ENCODE measurements around the gene CLASRP. TPM values are rescaled to one million over a fixed set of nuclear protein-coding genes. Genes with fewer than 3 reads are reported as not detected.

The CLASRP gene
- total and polyA plus RNA-seq, 9 of the 15 experiments (the other 6 are each of a cell fraction or from before 2014, with no cell fraction given), result 0.94 to 86.3 (median 44.0) TPM

DNA sequence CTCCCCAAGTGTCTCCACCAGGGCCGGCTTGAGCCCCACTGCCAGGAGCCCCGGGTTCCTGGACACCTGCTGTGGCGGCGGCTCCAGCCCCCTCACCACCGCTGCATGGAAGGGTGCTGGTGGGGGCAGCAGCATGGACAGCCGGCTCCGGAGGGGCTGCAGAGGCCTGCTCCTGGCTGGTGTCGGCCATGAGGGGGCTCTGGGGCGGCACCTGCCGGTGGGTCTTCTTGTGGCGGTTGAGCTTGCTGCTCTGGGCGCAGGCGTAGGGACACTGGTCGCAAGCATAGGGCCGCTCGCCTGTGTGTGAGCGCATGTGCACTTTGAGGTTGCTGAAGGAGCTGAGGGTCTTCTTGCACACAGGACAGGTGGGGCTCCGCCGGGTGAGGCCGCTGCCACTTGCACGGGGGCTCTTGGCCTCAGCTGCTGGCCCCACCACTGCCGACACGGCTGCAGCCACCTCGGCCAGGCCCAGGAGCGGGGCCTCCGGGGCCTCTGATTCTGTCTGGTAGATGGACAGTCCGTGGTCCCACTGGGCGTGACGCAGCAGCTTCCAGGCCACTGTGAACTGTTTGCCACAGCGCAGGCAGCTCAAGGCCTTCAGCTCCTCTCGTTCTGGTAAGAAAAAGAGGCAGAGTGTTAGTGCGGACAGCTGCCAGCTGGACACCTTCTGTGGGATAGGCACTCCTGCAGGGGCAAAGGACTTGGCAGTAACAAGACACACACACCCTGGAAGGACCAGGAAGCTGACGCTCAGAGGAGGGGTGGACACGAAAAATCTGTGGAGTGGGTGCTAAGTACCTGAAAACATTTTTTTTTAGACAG, 33.3 kb downstream of the CLASRP start:
- intact Hi-C loops (cut with micrococcal nuclease) (no loop called here), in situ Hi-C loops (cut with MboI) (no loop called here)
- Histone ChIP-seq H3K27me3 (ENCODE audit: control insufficient read depth in 2 of 2, insufficient read depth in 2 of 2, low read length in 2 of 2) (no peaks in the 10 kb centered on the region), H4K20me1 (replicated peaks; ENCODE audit: control insufficient read depth, insufficient read depth, low read length) (peaks cover 7% of the 10 kb centered on the region; the same call in 1 of the 2 replicates), H3K27ac (ENCODE audit: extremely low read depth, low read depth, low read length) (no peak overlapping the region), H3K9ac (ENCODE audit: insufficient read depth in 1 of 2, low read depth in 2 of 2, low read length in 2 of 2) (peak overlapping the region in 1 of 2 experiments; percentile 20; a peak in 2 of 4 replicates), H3K36me3 (ENCODE audit: control insufficient read depth, insufficient read depth, low read length) (peaks cover 60% of the 10 kb centered on the region; the same call in 2 of the 3 replicates), H3K4me2 (ENCODE audit: insufficient read depth, low read length) (no peak overlapping the region), H3K79me2 (ENCODE audit: control insufficient read depth, insufficient read depth, low read length) (peaks cover 22% of the 10 kb centered on the region), H3K9me1 (ENCODE audit: control insufficient read depth, insufficient read depth, low read length) (no peaks in the 10 kb centered on the region), H2AFZ (ENCODE audit: low read depth, low read length) (no peak overlapping the region), H3K4me3 (no peak overlapping the region), H3K4me1 (replicated peaks in 1 of 2; ENCODE audit: control insufficient read depth in 2 of 2, insufficient read depth in 2 of 2, low read length in 2 of 2) (peaks cover 10 to 55% of the 10 kb centered on the region in 2 experiments), H3K9me3 (replicated peaks; ENCODE audit: control insufficient read depth, insufficient read depth, low read depth, low read length) (no peaks in the 10 kb centered on the region)
- WGBS (ENCODE audit: insufficient coverage, low coverage, missing lambda C conversion rate), result 86% methylated on average over 20 of the region's 34 CpGs
- no peak for DNase-seq (ENCODE audit: extremely low read depth in 1 of 4, low spot score in 3 of 4)
- CTCF ChIA-PET (ENCODE audit: low intra/inter-chr PET ratio), result no interaction called here
- POLR2A ChIA-PET, result interaction anchor here (0.6 to 0.9 kb wide), 3 partner anchors 10 to 259 kb away, joined by 3 to 4 read pairs (median 3); no protein-coding TSS in a partner anchor
- no TSS peak for BruUV-seq (replicated peaks)
- no peak for ATAC-seq
- no peak for FAIRE-seq
- TF ChIP-seq, protein P1, sequence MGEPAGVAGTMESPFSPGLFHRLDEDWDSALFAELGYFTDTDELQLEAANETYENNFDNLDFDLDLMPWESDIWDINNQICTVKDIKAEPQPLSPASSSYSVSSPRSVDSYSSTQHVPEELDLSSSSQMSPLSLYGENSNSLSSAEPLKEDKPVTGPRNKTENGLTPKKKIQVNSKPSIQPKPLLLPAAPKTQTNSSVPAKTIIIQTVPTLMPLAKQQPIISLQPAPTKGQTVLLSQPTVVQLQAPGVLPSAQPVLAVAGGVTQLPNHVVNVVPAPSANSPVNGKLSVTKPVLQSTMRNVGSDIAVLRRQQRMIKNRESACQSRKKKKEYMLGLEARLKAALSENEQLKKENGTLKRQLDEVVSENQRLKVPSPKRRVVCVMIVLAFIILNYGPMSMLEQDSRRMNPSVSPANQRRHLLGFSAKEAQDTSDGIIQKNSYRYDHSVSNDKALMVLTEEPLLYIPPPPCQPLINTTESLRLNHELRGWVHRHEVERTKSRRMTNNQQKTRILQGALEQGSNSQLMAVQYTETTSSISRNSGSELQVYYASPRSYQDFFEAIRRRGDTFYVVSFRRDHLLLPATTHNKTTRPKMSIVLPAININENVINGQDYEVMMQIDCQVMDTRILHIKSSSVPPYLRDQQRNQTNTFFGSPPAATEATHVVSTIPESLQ (CRISPR knock-in tag; IDR thresholded peaks at IDR 0.05), result no peak
- TF ChIP-seq ZNF79 (CRISPR knock-in tag; IDR thresholded peaks at IDR 0.05; ENCODE audit: low read depth), result no peak
- TF ChIP-seq, protein P2, sequence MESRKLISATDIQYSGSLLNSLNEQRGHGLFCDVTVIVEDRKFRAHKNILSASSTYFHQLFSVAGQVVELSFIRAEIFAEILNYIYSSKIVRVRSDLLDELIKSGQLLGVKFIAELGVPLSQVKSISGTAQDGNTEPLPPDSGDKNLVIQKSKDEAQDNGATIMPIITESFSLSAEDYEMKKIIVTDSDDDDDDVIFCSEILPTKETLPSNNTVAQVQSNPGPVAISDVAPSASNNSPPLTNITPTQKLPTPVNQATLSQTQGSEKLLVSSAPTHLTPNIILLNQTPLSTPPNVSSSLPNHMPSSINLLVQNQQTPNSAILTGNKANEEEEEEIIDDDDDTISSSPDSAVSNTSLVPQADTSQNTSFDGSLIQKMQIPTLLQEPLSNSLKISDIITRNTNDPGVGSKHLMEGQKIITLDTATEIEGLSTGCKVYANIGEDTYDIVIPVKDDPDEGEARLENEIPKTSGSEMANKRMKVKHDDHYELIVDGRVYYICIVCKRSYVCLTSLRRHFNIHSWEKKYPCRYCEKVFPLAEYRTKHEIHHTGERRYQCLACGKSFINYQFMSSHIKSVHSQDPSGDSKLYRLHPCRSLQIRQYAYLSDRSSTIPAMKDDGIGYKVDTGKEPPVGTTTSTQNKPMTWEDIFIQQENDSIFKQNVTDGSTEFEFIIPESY (CRISPR knock-in tag; IDR thresholded peaks at IDR 0.05), result peak; percentile 20; the same call in 1 of the 2 replicates
- TF ChIP-seq, protein P3, sequence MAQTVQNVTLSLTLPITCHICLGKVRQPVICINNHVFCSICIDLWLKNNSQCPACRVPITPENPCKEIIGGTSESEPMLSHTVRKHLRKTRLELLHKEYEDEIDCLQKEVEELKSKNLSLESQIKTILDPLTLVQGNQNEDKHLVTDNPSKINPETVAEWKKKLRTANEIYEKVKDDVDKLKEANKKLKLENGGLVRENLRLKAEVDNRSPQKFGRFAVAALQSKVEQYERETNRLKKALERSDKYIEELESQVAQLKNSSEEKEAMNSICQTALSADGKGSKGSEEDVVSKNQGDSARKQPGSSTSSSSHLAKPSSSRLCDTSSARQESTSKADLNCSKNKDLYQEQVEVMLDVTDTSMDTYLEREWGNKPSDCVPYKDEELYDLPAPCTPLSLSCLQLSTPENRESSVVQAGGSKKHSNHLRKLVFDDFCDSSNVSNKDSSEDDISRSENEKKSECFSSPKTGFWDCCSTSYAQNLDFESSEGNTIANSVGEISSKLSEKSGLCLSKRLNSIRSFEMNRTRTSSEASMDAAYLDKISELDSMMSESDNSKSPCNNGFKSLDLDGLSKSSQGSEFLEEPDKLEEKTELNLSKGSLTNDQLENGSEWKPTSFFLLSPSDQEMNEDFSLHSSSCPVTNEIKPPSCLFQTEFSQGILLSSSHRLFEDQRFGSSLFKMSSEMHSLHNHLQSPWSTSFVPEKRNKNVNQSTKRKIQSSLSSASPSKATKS (CRISPR knock-in tag; IDR thresholded peaks at IDR 0.05), result no peak
- no peak for TF ChIP-seq ZBTB8A (IDR thresholded peaks at IDR 0.05; ENCODE audit: partially characterized antibody)
- TF ChIP-seq, protein P4, sequence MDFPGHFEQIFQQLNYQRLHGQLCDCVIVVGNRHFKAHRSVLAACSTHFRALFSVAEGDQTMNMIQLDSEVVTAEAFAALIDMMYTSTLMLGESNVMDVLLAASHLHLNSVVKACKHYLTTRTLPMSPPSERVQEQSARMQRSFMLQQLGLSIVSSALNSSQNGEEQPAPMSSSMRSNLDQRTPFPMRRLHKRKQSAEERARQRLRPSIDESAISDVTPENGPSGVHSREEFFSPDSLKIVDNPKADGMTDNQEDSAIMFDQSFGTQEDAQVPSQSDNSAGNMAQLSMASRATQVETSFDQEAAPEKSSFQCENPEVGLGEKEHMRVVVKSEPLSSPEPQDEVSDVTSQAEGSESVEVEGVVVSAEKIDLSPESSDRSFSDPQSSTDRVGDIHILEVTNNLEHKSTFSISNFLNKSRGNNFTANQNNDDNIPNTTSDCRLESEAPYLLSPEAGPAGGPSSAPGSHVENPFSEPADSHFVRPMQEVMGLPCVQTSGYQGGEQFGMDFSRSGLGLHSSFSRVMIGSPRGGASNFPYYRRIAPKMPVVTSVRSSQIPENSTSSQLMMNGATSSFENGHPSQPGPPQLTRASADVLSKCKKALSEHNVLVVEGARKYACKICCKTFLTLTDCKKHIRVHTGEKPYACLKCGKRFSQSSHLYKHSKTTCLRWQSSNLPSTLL (IDR thresholded peaks at IDR 0.05), result no peak
- no peak for TF ChIP-seq ZKSCAN8 (CRISPR knock-in tag; IDR thresholded peaks at IDR 0.05)
- no peak for TF ChIP-seq MYNN (IDR thresholded peaks at IDR 0.05)
- TF ChIP-seq MYNN (CRISPR knock-in tag; IDR thresholded peaks at IDR 0.05), result no peak
- TF ChIP-seq TCFL5 (CRISPR knock-in tag; conservative IDR thresholded peaks at IDR 0.05), result no peak
- TF ChIP-seq POLR2G (IDR thresholded peaks at IDR 0.05; ENCODE audit: low read depth, low read length), result peak; percentile 71
- peak; percentile 10; the same call in 1 of the 2 replicates for TF ChIP-seq RBFOX2 (IDR thresholded peaks at IDR 0.05; ENCODE audit: low read depth, low read length)
- TF ChIP-seq FIP1L1 (IDR thresholded peaks at IDR 0.05; ENCODE audit: low read depth, low read length, poor library complexity, severe bottlenecking), result peak; percentile 29
